ENCODE measurements around the gene PLCH2. TPM values are rescaled to one million over a fixed set of nuclear protein-coding genes. Genes with fewer than 3 reads are reported as not detected.

Gene PLCH2
- total RNA-seq, 2 experiments from 2014 or later: 2.9 to 6.0 TPM

DNA sequence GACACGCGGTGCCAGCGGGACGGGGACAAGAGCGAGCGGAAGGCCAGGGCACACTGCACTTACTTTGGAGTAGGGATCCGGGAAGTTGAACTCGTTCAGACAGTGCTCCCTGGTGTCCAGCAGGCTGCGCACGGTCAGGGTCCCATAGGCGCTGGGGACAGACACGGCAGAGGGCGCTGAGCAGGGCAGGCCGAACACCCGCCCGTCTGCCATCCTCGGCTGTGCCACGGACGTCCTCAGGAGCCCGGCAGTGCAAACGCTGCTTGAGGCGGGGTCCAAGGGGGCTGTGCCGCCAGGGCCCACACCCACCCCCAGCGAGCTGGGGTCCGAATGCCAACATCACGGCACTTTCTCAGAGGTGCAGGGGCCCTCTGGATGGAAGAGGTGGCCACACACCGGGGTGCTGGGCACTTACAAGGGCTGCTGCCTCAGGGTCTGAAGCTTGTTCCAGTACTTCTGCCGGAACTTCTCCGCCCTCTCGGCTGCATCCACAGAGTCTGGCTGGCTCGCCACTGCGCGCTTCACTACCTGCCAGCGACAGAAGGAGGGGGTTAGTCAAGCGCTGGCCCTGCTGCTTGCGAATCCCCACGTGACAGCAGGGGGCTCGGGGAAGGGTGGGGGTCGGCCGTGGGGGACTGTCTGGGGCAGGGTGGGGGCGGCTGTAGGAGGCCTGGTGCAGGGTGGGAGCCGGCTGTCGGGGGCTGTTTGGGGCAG is 38.0 kb downstream of the PLCH2 start:
- ChIA-PET CTCF (no interaction called here), POLR2A (no interaction called here)
- Mint-ChIP-seq H3K4me3 (no peak overlapping the region), H3K4me1 (ENCODE audit: low read depth) (no peaks in the 10 kb centered on the region), H3K27ac (no peak overlapping the region), H3K36me3 (ENCODE audit: low read depth) (peaks cover 11% of the 10 kb centered on the region), H3K27me3 (no peaks in the 10 kb centered on the region), H3K9me3 (no peaks in the 10 kb centered on the region)
- DNase-seq (no peak), ATAC-seq (no peak)
- intact Hi-C loops (cut with micrococcal nuclease): no loop called here
- TF ChIP-seq, protein P1, sequence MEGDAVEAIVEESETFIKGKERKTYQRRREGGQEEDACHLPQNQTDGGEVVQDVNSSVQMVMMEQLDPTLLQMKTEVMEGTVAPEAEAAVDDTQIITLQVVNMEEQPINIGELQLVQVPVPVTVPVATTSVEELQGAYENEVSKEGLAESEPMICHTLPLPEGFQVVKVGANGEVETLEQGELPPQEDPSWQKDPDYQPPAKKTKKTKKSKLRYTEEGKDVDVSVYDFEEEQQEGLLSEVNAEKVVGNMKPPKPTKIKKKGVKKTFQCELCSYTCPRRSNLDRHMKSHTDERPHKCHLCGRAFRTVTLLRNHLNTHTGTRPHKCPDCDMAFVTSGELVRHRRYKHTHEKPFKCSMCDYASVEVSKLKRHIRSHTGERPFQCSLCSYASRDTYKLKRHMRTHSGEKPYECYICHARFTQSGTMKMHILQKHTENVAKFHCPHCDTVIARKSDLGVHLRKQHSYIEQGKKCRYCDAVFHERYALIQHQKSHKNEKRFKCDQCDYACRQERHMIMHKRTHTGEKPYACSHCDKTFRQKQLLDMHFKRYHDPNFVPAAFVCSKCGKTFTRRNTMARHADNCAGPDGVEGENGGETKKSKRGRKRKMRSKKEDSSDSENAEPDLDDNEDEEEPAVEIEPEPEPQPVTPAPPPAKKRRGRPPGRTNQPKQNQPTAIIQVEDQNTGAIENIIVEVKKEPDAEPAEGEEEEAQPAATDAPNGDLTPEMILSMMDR (IDR thresholded peaks at IDR 0.05): no peak

DNA sequence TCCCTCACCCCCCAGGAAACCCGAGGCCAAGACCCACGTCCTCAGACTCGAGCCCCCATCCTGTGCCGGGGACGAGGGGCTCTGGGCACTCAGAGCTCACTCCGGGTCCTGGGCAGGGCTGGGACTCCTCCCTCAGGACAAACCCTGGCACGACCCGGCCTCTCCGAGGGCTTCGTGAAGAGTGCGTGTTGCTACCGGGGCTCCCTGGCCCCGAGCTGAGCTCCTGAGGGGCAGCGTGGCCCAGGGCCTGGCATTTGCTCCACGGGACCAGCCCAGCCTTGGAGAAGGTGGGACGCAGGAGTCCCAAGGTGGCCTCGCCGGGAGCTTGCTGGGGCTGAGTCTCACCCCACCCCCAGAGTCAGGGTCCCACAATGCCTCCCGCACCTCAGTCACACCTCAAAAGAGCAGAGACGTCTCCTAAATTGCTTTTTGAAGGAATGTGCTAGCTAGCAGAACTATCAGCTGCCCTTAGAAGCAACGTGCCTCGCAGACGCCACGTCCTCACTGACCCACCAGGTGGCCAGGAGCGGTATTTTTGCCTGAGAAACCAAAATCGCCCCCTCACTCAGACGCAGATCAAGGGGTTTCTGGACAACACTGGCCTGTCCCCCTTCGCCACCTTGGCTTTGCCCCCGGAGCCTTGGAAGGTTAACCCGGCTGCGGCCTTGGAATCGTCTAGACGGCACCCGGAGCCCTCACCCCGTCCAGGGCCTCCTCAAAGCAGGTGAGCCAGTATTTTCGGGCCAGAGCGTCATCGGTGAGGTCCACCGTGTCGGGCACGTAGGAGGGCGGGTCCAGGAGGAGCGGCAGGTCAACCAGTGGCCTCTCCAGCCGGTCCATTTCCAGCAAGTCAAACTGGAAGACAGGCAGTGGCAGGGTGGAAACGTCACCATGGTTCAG is 39.0 kb downstream of the PLCH2 start:
- CTCF ChIA-PET: interaction anchor here (0.9 kb wide), 1 partner anchor 11 kb away, joined by 3 read pairs; the partner anchor contains the start of gene PANK4
- POLR2A ChIA-PET: interaction anchor here (0.6 to 1.0 kb wide), 2 partner anchors 41 to 73 kb away, joined by 3 read pairs; partner anchors contain the start of gene TNFRSF14
- H3K27ac Mint-ChIP-seq: no peak overlapping the region

DNA sequence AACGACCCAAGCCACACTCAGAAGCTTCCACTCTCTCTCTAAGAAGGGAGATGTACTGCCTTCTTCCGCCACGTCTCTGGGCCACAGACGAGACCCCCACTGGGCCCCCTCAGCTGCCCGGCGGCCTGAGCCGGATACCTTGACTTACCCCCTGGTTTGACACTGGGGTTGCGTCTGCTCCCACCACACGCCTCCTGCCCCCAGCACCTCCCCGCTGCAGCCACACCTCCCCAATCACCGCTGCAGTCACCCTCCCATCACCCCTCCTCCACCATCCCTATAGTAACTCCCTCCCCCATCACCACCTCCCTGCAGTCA is 39.6 kb downstream of the PLCH2 start:
- no peaks in the 10 kb centered on the region for H3K9me3 Mint-ChIP-seq
- no peaks in the 10 kb centered on the region for H3K27me3 Mint-ChIP-seq
- H3K27ac Mint-ChIP-seq: no peak overlapping the region
- DNase-seq: no peak
- intact Hi-C loops (cut with micrococcal nuclease): no loop called here
- ChIA-PET POLR2A (interaction anchor here (1.0 kb wide), 1 partner anchor 41 kb away, joined by 3 read pairs; the partner anchor contains the start of gene TNFRSF14), CTCF (no interaction called here)
- ATAC-seq: no peak
- no peak overlapping the region for H3K4me3 Mint-ChIP-seq
- TF ChIP-seq, protein P1 (IDR thresholded peaks at IDR 0.05): no peak
- no peaks in the 10 kb centered on the region for H3K4me1 Mint-ChIP-seq (ENCODE audit: low read depth)
- peaks cover 13% of the 10 kb centered on the region for H3K36me3 Mint-ChIP-seq (ENCODE audit: low read depth)

More for the DNA sequence above, 39.0 kb downstream of the PLCH2 start:
- H3K9me3 Mint-ChIP-seq: no peaks in the 10 kb centered on the region
- peaks cover 11% of the 10 kb centered on the region for H3K36me3 Mint-ChIP-seq (ENCODE audit: low read depth)
- H3K27me3 Mint-ChIP-seq: no peaks in the 10 kb centered on the region
- no peak for ATAC-seq
- H3K4me3 Mint-ChIP-seq: no peak overlapping the region
- intact Hi-C loops (cut with micrococcal nuclease): no loop called here
- no peaks in the 10 kb centered on the region for H3K4me1 Mint-ChIP-seq (ENCODE audit: low read depth)
- DNase-seq: no peak
- TF ChIP-seq, protein P1 (IDR thresholded peaks at IDR 0.05): no peak

DNA sequence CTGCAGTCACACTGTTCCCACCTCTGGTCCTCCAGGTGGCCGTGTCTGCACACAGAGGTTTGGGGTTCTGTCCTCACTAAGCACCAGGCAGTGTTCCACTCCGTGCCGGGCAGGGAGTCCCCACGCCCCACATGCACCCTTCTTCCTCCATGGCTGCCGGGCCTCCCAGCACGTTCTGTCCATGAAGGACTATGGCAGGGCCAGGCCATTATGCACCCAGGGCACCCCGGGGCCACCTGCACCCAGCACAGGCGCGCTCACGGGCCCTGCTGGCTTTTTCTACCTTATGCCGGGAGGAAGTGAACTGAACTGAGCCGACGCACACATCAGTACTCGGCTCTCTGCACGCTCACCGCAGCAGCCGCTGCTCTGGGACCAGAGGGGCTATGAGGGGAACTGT is 40.0 kb downstream of the PLCH2 start:
- H3K27me3 Mint-ChIP-seq: no peaks in the 10 kb centered on the region
- DNase-seq (no peak), ATAC-seq (no peak)
- peaks cover 2% of the 10 kb centered on the region for H3K4me1 Mint-ChIP-seq (ENCODE audit: low read depth)
- ChIA-PET CTCF (no interaction called here), POLR2A (interaction anchor here (1.0 kb wide), 1 partner anchor 40 kb away, joined by 3 read pairs; the partner anchor contains the start of gene TNFRSF14)
- no peaks in the 10 kb centered on the region for H3K9me3 Mint-ChIP-seq
- peaks cover 17% of the 10 kb centered on the region for H3K36me3 Mint-ChIP-seq (ENCODE audit: low read depth)
- no peak overlapping the region for H3K27ac Mint-ChIP-seq
- no peak overlapping the region for H3K4me3 Mint-ChIP-seq
- intact Hi-C loops (cut with micrococcal nuclease): no loop called here
- TF ChIP-seq, protein P1 (IDR thresholded peaks at IDR 0.05): no peak
